ES-I3 (cell line): ENCODE results near the gene ZNF784.

Experiments
- H3K36me3 ChIP-seq: 2 replicates; pipeline ENCODE4 v1.6.1; 2013; ENCODE audit warnings: mild to moderate bottlenecking, low read length, control low read depth, moderate library complexity; ENCODE audit not compliant: insufficient read depth
- H3K4me1 ChIP-seq: 2 replicates; pipeline ENCODE4 v1.6.1; 2013; ENCODE audit warnings: mild to moderate bottlenecking, control low read depth, low read length; ENCODE audit not compliant: insufficient read depth
- H3K9ac ChIP-seq: 2 replicates; pipeline ENCODE4 v1.6.1; 2013; ENCODE audit warnings: low read depth, mild to moderate bottlenecking, low read length, moderate library complexity
- H3K9me3 ChIP-seq: 2 replicates; pipeline ENCODE4 v1.6.1; 2013; ENCODE audit warnings: mild to moderate bottlenecking, low read length, moderate library complexity; ENCODE audit not compliant: control insufficient read depth, insufficient read depth

ZNF784 gene, protein sequence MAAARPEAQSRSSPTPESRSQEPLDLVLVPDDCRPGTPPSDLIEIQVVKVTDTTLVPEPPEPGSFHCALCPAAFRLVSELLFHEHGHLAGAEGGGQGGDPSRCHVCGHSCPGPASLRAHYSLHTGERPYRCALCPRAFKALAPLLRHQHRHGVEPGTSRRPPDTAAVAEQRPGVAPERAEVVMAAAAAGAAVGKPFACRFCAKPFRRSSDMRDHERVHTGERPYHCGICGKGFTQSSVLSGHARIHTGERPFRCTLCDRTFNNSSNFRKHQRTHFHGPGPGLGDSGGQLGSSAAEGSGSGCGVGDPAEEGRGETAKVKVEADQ

DNA sequence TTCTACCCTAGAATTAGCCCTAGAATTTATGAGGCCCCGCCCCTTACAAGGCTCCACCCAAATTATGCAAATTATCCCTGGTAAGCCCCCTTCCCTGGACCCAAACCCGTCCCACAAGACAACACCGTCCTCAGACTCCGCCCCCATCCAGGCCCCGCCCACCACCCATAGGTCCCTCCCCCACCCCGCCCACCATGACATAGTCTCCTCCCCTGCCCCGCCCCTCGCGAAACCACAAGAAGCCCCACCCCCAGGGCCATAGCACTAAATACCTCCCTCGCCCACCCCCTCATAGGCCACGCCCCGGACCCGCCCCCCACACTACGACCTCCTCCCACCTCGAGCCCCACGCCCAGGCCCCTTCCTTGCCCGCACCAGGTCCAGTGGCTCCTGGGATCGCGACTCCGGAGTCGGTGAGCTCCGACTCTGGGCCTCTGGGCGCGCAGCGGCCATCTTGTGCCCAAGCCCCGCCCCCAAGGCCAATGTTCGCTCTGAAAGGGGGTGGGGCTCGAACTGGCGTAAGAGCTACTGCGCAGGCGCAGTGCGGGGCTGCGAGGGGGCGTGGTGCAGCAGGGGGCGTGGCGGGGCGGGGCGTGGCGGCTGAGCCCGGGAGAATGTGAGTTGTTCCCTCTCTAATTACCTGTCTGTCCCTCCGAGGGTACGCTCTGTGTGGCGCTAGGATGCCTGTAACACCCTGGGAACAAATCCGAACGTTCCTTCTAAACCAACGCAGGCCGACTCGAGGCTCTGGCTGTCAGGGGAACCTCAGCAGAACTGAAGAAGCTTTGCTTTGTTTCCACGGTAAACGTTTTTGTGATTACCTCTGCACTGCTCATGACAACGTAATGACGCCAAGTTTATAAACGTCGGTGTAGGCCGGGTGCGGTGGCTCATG lies at the start of gene ZNF784:
ZNF784 (minus strand) TSS at position 458 of the 895 bp plus-strand sequence; CDS start at position 453, 5 bp downstream.
- no peaks in the 10 kb centered on the region for H3K9me3 ChIP-seq
- peak within 1 kb of the TSS; percentile 54; the same call in 1 of the 2 replicates for H3K9ac ChIP-seq
- H3K4me1 ChIP-seq: no peaks in the 10 kb centered on the region
- no peaks in the 10 kb centered on the region; the same call in 1 of the 2 replicates for H3K36me3 ChIP-seq

DNA sequence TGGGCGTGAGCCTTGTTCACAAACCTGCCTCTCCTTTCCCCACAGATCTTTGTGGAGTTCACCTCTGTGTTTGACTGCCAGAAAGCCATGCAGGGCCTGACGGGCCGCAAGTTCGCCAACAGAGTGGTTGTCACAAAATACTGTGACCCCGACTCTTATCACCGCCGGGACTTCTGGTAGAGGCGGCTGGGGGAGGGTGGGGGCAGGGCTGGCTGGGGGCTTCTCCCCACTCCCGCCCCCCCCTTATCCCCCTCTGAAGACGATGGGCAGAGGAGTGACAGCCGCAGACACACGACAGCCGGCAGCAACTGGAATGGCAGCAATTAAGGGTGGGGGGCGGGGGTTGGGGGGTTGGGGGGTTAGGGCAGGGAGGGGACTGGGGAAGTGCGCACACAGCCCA lies 49.5 kb upstream of the ZNF784 start:
- Histone ChIP-seq H3K4me1 (peaks cover 17% of the 10 kb centered on the region), H3K9ac (no peak overlapping the region; the same call in 1 of the 2 replicates), H3K9me3 (no peaks in the 10 kb centered on the region), H3K36me3 (peaks cover 11% of the 10 kb centered on the region; the same call in 1 of the 2 replicates)

DNA sequence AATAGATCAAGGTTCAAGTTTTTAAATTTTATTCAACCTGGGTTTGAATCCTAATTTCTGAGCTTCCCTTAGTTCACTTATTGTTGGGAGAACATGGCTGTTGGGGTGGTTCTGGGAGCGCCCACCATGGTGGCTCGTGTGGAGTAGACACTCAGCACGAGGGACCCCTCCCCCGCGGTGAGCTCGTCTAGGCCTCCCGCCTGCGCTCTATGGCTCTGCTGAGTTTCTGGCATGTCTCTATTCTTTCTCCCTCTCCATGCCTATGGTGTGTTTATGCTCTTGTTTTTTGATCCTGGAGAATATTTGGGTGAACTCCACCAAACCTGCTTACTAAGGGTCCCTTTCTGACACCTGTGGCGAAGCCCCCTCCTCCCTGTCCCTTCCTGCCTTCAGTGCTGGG lies 49.1 kb upstream of the ZNF784 start:
- Histone ChIP-seq H3K9me3 (no peaks in the 10 kb centered on the region), H3K36me3 (peaks cover 7% of the 10 kb centered on the region; the same call in 1 of the 2 replicates), H3K4me1 (peaks cover 17% of the 10 kb centered on the region), H3K9ac (no peak overlapping the region; the same call in 1 of the 2 replicates)

DNA sequence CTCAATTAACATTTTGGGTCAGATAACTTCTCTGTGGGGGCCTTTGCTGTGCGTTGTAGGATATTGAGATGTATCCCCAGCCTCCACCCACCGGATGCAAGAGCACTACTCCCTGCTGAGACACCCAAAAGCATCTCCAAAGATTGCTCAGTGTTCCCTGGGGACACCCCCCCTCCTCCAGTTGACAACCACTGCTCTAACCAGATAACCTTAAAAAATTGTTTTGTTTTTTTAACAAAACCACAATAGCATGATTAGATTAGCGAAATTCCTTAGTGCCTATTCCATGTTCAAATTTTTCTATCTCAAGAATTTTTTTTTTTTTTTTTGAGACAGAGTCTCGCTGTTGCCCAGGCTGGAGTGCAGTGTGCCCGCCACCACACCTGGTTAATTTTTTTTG lies 48.1 kb upstream of the ZNF784 start:
- H3K36me3 ChIP-seq: 0 out of 2 replicates have a peak, but pooled peaks cover 6% of the 10 kb centered on the region
- no peaks in the 10 kb centered on the region for H3K9me3 ChIP-seq
- no peak overlapping the region for H3K9ac ChIP-seq
- H3K4me1 ChIP-seq: peaks cover 17% of the 10 kb centered on the region

DNA sequence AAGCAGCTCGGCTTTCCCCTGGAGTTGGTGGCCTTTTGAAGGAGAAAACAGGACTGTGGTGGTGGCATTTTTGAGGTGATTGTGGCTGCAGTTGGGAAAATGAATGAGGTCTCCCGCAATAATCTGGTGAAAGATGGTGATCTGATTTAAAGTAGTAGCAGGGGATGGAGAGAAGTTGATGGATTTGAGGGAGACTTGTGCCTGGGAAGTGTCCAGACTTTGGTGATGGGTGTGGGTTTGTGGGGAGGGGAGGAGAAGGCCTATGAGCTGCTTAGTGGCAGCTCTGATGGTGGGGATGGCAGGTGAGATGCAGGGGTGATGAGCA lies 46.6 kb upstream of the ZNF784 start:
- Histone ChIP-seq H3K9ac (no peak overlapping the region), H3K36me3 (peaks cover 13% of the 10 kb centered on the region; the same call in 1 of the 2 replicates), H3K4me1 (peaks cover 10% of the 10 kb centered on the region)

DNA sequence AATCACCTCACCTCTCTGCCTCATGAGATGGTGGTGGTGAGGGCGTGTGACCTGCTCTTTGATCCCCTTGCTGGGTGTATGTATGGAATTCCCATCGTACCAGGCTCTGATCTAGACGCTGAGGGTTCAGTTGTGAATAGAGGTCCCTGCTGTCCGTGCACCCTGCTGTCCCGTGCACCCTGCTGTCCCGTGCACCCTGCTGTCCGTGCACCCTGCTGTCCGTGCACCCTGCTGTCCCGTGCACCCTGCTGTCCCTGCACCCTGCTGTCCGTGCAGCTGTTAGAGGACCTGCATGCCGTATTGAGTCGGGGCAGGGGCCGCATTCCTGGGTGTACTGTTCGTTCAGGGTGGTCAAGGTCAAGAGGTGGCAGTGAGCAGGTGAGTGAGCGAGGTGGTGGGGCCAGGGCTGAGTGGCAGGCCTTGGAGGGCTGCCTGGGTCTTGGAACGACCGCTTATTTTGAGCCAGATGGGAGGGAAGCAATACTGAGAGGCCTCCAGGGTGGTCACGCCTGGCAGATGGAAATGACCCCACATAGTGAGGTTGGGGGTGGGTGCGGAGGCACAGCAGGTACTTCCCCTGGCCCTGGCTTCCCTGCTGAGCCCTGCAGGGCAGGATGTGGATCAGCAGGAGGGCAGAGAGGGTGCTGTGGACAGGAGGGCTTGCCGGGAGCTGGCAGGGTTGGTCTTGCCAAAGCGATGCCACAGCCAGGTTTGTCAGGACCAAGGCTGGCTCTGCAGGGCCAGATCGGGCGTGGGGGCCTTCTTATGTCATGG lies 46.1 kb upstream of the ZNF784 start:
- no peak overlapping the region for H3K9ac ChIP-seq
- peaks cover 13% of the 10 kb centered on the region; the same call in 1 of the 2 replicates for H3K36me3 ChIP-seq
- H3K4me1 ChIP-seq: peaks cover 8% of the 10 kb centered on the region
- H3K9me3 ChIP-seq: no peaks in the 10 kb centered on the region

More for the DNA sequence above, 46.6 kb upstream of the ZNF784 start:
- H3K9me3 ChIP-seq: no peaks in the 10 kb centered on the region

DNA sequence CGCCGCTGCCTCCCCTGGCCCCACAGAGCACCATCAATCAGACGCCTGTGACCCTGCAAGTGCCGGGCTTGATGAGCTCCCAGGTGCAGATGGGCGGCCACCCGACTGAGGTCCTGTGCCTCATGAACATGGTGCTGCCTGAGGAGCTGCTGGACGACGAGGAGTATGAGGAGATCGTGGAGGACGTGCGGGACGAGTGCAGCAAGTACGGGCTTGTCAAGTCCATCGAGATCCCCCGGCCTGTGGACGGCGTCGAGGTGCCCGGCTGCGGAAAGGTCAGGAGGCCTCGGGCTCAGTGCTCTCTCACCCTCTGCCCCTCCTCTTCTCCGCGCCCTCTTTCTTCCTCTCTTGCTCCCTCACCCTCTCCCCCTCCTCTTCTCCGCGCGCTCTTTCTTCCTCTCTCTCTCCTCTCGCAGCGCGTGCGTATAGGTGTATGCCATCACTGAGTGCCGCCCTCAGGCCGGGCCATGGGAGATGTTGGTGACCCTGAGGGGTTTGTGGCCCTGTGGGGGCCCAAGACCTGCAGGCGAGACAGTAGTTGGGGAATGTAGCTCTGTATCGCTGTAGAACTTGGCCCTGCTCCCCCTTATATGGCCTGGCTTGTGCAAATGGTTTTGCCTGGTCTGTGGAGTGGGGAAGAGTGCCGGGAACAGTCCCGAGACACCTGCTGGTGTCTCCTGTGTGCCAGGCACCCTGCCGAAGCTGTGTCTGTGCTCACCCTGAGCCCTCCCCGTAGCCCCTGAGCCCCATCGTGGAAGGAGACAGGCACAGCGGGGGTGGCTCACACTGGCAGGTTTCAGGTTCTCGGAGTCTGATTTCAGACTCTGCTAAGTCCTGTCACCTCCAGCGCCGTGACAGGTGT lies 45.3 kb upstream of the ZNF784 start:
- Histone ChIP-seq H3K36me3 (peaks cover 13% of the 10 kb centered on the region; the same call in 1 of the 2 replicates), H3K9ac (no peak overlapping the region), H3K4me1 (peaks cover 8% of the 10 kb centered on the region), H3K9me3 (no peaks in the 10 kb centered on the region)

DNA sequence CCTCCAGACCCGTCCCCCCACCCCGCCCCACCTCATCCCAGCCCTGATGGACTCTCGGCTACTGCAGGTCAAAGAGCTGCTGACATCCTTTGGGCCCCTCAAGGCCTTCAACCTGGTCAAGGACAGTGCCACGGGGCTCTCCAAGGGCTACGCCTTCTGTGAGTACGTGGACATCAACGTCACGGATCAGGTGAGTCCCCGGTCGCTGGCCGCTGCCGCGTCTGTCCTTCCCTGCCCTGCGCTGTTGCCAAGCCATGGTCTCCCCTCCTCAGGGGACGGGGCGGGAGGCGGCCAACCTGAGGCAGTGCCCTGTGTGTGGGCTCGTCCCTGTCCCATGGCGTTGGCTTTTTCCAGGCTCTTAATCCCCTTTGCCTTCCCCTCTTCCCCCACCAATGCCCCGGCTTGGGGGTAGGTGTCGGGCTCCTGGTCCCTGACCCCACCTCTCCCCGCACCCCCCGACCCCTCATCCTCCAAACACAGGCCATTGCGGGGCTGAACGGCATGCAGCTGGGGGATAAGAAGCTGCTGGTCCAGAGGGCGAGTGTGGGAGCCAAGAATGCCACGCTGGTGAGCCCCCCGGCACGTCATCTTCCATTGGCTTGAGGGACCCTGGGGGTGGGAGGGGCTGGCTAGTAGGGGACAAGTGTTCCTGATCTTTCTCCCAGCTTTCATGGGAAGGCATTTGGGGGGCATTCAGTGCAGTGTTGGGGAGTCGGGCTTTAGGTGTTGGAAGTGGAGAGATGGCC lies 44.4 kb upstream of the ZNF784 start:
- H3K4me1 ChIP-seq: peaks cover 7% of the 10 kb centered on the region
- H3K36me3 ChIP-seq: peaks cover 18% of the 10 kb centered on the region; the same call in 1 of the 2 replicates

DNA sequence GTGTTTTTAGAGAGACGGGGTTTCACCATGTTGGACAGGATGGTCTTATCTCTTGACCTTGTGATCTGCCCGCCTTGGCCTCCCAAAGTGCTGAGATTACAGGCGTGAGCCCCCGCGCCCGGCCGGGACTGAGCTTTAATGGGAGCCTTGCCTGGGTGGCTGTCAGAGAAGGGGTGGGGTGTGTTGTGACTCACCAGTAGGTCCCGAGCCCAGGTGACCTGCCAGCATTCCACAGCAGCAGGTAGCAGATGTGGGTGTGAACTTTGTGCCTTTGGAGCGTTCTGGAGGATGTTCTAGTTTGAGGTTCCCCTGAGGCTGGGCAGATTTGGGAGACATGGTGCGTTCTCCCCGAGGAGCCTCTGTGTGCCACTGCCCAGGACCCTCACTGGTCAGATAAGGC lies 43.6 kb upstream of the ZNF784 start:
- peaks cover 4% of the 10 kb centered on the region; the same call in 1 of the 2 replicates for H3K4me1 ChIP-seq
- H3K9ac ChIP-seq: no peak overlapping the region
- H3K9me3 ChIP-seq: no peaks in the 10 kb centered on the region
- H3K36me3 ChIP-seq: peaks cover 26% of the 10 kb centered on the region

More for the DNA sequence above, 44.4 kb upstream of the ZNF784 start:
- Histone ChIP-seq H3K9me3 (no peaks in the 10 kb centered on the region), H3K9ac (no peak overlapping the region)

DNA sequence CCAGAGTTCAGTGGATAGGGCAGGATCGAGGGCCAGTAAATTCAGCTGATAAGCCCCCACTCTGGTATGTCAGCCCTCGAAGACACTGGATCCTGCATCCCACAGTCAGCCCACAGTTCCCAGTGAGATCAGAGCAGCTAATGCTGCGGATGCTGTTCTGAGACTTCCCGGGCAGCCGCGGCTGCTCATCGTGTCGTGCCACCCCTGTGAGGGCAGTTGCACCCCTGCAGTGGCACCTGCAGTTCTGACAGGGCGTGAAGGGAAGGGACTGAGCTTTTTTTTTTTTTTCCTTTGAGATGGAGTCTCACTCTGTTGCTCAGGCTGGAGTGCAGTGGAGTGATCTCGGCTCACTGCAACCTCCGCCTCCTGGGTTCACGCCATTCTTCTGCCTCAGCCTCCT lies 43.1 kb upstream of the ZNF784 start:
- no peaks in the 10 kb centered on the region for H3K9me3 ChIP-seq
- H3K4me1 ChIP-seq: peaks cover 4% of the 10 kb centered on the region; the same call in 1 of the 2 replicates
- H3K36me3 ChIP-seq: peaks cover 30% of the 10 kb centered on the region
- H3K9ac ChIP-seq: no peak overlapping the region

DNA sequence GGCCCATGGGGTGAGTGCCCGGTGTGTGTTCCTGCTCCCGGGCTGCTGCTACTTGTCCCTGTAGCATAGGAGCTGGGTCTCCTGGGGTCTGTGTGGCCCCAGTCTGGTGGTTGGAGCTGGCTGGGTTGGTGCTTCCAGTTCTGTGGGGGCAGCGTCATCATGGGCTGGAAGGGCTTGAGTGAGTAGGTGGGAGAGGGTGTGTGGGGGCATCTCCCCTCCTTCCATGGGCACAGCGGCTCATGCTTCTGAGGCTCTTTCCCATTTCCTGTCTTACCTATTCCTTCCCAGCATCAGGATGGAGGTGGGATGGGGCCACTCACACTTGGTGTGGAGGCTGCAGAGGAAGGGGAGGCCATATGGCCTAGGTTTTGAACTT lies 42.6 kb upstream of the ZNF784 start:
- Histone ChIP-seq H3K9ac (no peak overlapping the region), H3K36me3 (peaks cover 32% of the 10 kb centered on the region), H3K4me1 (peaks cover under 1% of the 10 kb centered on the region; the same call in 1 of the 2 replicates), H3K9me3 (no peaks in the 10 kb centered on the region)

DNA sequence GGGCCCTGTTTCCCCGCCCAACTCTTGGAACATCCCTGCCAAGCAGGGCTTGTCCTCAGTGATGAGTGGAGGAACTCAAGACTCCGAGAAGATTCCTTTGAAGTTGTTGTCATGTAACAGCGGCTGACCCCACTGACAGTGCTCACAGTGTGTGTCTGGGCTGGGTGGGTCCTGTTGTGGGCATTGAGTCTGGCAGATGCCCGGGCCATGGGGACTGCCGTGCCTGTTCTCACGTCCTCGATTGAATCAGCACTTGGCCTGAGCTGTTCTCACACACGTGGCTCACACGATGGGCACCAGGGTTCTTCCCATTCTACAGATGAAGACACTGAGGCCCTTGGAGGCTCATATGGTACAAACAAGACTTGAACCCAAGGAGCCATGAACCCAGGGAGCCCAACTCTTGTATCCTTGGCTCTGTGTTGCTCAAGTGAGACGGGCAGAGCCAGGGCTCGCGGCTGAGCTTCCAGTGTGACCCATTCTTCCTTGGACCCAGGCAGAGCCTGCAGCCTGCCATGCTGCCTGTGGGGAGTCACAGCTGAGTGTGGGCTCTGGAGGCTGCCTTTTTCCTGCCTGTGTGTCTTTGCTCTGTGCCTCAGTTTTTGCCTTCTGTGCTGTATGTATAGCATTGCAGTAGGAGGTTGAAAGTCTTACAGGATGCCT lies 42.1 kb upstream of the ZNF784 start:
- H3K9ac ChIP-seq: no peak overlapping the region
- H3K9me3 ChIP-seq: no peaks in the 10 kb centered on the region
- no peaks in the 10 kb centered on the region for H3K4me1 ChIP-seq
- H3K36me3 ChIP-seq: peaks cover 34% of the 10 kb centered on the region
